Activated naive CD4-positive, alpha-beta T cell treated with anti-CD3 and anti-CD28 coated beads, Interleukin-2, amount 10 ng/mL, durations not matched to agents 7 days and 5 days (primary cell): ENCODE data around the gene VWA7.

Experiments used
- CTCF ChIA-PET: fragments of 350-600 bp; sonication (Branson Sonifier 250); formaldehyde crosslinking; loops from one replicate; lab custom pipeline; 2021; ENCODE audit warnings: antibody characterized with exemption; lab: Charles Lee
- DNase-seq: peaks from one replicate; pipeline ENCODE4 v3.0.0-alpha.2; 2020
- H3K27ac Mint-ChIP-seq: one replicate; pipeline ENCODE4 v1.8.0; 2021; ENCODE audit warnings: mild to moderate bottlenecking, moderate library complexity, mixed read lengths
- H3K27me3 Mint-ChIP-seq: one replicate; pipeline ENCODE4 v1.8.0; 2021; ENCODE audit warnings: mild to moderate bottlenecking, mixed read lengths
- H3K36me3 Mint-ChIP-seq: one replicate; pipeline ENCODE4 v1.8.0; 2021; ENCODE audit warnings: mixed read lengths
- H3K4me1 Mint-ChIP-seq: one replicate; pipeline ENCODE4 v1.8.0; 2021; ENCODE audit warnings: mixed read lengths
- H3K4me3 Mint-ChIP-seq: one replicate; pipeline ENCODE4 v1.8.0; 2021; ENCODE audit warnings: mild to moderate bottlenecking, moderate library complexity, mixed read lengths
- H3K9me3 Mint-ChIP-seq: one replicate; pipeline ENCODE4 v1.8.0; 2021; ENCODE audit warnings: mixed read lengths

Gene VWA7

GRCh38 chr6:31742894-31743293 lies 34.2 kb downstream of the VWA7 start:
- peaks cover 5% of the 10 kb centered on the region for H3K27me3 Mint-ChIP-seq

GRCh38 chr6:31741815-31742214 lies 35.3 kb downstream of the VWA7 start:
- Mint-ChIP-seq H3K27ac (peak overlapping the region; percentile 51), H3K4me3 (peak overlapping the region; percentile 100), H3K27me3 (peaks cover 5% of the 10 kb centered on the region), H3K9me3 (no peaks in the 10 kb centered on the region), H3K4me1 (peaks cover 49% of the 10 kb centered on the region), H3K36me3 (peaks cover 32% of the 10 kb centered on the region)
- CTCF ChIA-PET: interaction anchor here (2.5 kb wide), 1 partner anchor 28 kb away, joined by 13 read pairs; no protein-coding TSS in a partner anchor
- DNase-seq: no peak

More at GRCh38 chr6:31742894-31743293, 34.2 kb downstream of the VWA7 start:
- CTCF ChIA-PET: interaction anchor here (1.1 to 1.4 kb wide), 2 partner anchors 27 to 53 kb away, joined by 3 to 4 read pairs; partner anchors contain the start of gene VARS1
- Mint-ChIP-seq H3K36me3 (peaks cover 39% of the 10 kb centered on the region), H3K4me3 (no peak overlapping the region), H3K9me3 (no peaks in the 10 kb centered on the region), H3K4me1 (peaks cover 39% of the 10 kb centered on the region), H3K27ac (no peak overlapping the region)
- DNase-seq: no peak

- Mint-ChIP-seq H3K9me3 (no peaks in the 10 kb centered on the region), H3K4me3 (peak overlapping the region; percentile 100), H3K4me1 (peaks cover 52% of the 10 kb centered on the region), H3K27ac (peak overlapping the region; percentile 93), H3K27me3 (peaks cover 5% of the 10 kb centered on the region), H3K36me3 (peaks cover 38% of the 10 kb centered on the region)
- DNase-seq: no peak
- CTCF ChIA-PET: interaction anchor here (0.7 to 2.7 kb wide), 7 partner anchors 7 to 190 kb away, joined by 3 to 13 read pairs (median 3); partner anchors contain the start of gene DDAH2
Observed at GRCh38 chr6:31740397-31741223, 36.5 kb downstream of the VWA7 start.

GRCh38 chr6:31739639-31740396 lies 37.3 kb downstream of the VWA7 start, which contains the start of gene MSH5:
TSS of gene MSH5 (plus strand) at chr6:31740005. CDS start at chr6:31740467, 462 bp downstream.
- CTCF ChIA-PET: interaction anchor here (0.7 to 3.7 kb wide), 12 partner anchors 8 to 218 kb away, joined by 3 to 23 read pairs (median 4); partner anchors contain the start of genes ATP6V1G2 and DDAH2
- Mint-ChIP-seq H3K4me1 (peaks cover 52% of the 10 kb centered on the region), H3K27me3 (peaks cover 5% of the 10 kb centered on the region), H3K9me3 (no peaks in the 10 kb centered on the region), H3K36me3 (peaks cover 42% of the 10 kb centered on the region), H3K4me3 (peak within 1 kb of the TSS; percentile 100), H3K27ac (peak within 1 kb of the TSS; percentile 93)
- peak; percentile 98 for DNase-seq

- peak; percentile 84 for DNase-seq
- no peaks in the 10 kb centered on the region for H3K9me3 Mint-ChIP-seq
- peaks cover 66% of the 10 kb centered on the region for H3K4me1 Mint-ChIP-seq
- CTCF ChIA-PET: interaction anchor here (0.7 to 3.7 kb wide), 22 partner anchors 9 to 192 kb away, joined by 3 to 23 read pairs (median 4); partner anchors contain the start of genes ATP6V1G2, DDAH2, GPANK1 and HSPA1B
- H3K27ac Mint-ChIP-seq: peak overlapping the region; percentile 93
- peaks cover 5% of the 10 kb centered on the region for H3K27me3 Mint-ChIP-seq
- peaks cover 50% of the 10 kb centered on the region for H3K36me3 Mint-ChIP-seq
- peak overlapping the region; percentile 100 for H3K4me3 Mint-ChIP-seq
Observed at GRCh38 chr6:31737991-31738979, 38.8 kb downstream of the VWA7 start.

- Mint-ChIP-seq H3K36me3 (peaks cover 45% of the 10 kb centered on the region), H3K9me3 (no peaks in the 10 kb centered on the region), H3K27me3 (peaks cover 5% of the 10 kb centered on the region), H3K4me1 (peaks cover 69% of the 10 kb centered on the region), H3K27ac (peak overlapping the region; percentile 93), H3K4me3 (peak overlapping the region; percentile 100)
- CTCF ChIA-PET: interaction anchor here (0.8 to 3.7 kb wide), 11 partner anchors 8 to 94 kb away, joined by 3 to 23 read pairs (median 4); partner anchors contain the start of genes DDAH2, GPANK1, LY6G5C and VARS1
- peak; percentile 55 for DNase-seq
Observed at GRCh38 chr6:31737315-31737990, 39.7 kb downstream of the VWA7 start.

GRCh38 chr6:31736768-31737314 lies 40.3 kb downstream of the VWA7 start:
- Mint-ChIP-seq H3K9me3 (no peaks in the 10 kb centered on the region), H3K27ac (peak overlapping the region; percentile 93), H3K27me3 (peaks cover 5% of the 10 kb centered on the region), H3K4me3 (peak overlapping the region; percentile 100), H3K4me1 (peaks cover 72% of the 10 kb centered on the region), H3K36me3 (peaks cover 46% of the 10 kb centered on the region)
- DNase-seq: no peak
- CTCF ChIA-PET: interaction anchor here (0.8 to 3.7 kb wide), 8 partner anchors 7 to 95 kb away, joined by 3 to 23 read pairs (median 4); partner anchors contain the start of gene DDAH2

- H3K4me1 Mint-ChIP-seq: peaks cover 69% of the 10 kb centered on the region
- H3K36me3 Mint-ChIP-seq: peaks cover 48% of the 10 kb centered on the region
- H3K4me3 Mint-ChIP-seq: peak within 1 kb of the TSS; percentile 100
- no peaks in the 10 kb centered on the region for H3K9me3 Mint-ChIP-seq
- CTCF ChIA-PET: interaction anchor here (0.6 to 3.7 kb wide), 6 partner anchors 8 to 78 kb away, joined by 3 to 23 read pairs (median 4); no protein-coding TSS in a partner anchor
- H3K27me3 Mint-ChIP-seq: peaks cover 5% of the 10 kb centered on the region
- peak; percentile 88 for DNase-seq
- H3K27ac Mint-ChIP-seq: peak within 1 kb of the TSS; percentile 93
Observed at GRCh38 chr6:31736021-31736767, 40.9 kb downstream of the VWA7 start, which contains the start of gene CLIC1. TSS of gene CLIC1 (minus strand) at chr6:31736530. CDS start at chr6:31736300, 230 bp downstream.

- Mint-ChIP-seq H3K27ac (peak overlapping the region; percentile 93), H3K4me3 (peak overlapping the region; percentile 100), H3K9me3 (no peaks in the 10 kb centered on the region), H3K4me1 (peaks cover 72% of the 10 kb centered on the region), H3K36me3 (peaks cover 52% of the 10 kb centered on the region), H3K27me3 (peaks cover 4% of the 10 kb centered on the region)
- DNase-seq: peak; percentile 74
- CTCF ChIA-PET: interaction anchor here (0.6 to 1.3 kb wide), 2 partner anchors 9 to 35 kb away, joined by 3 to 5 read pairs; no protein-coding TSS in a partner anchor
Observed at GRCh38 chr6:31734821-31735406, 42.2 kb downstream of the VWA7 start.

- Mint-ChIP-seq H3K27ac (peak overlapping the region; percentile 93), H3K9me3 (no peaks in the 10 kb centered on the region), H3K27me3 (no peaks in the 10 kb centered on the region), H3K4me3 (peak overlapping the region; percentile 100), H3K4me1 (peaks cover 69% of the 10 kb centered on the region), H3K36me3 (peaks cover 52% of the 10 kb centered on the region)
- CTCF ChIA-PET: interaction anchor here (0.6 to 1.3 kb wide), 2 partner anchors 28 to 35 kb away, joined by 4 to 5 read pairs; no protein-coding TSS in a partner anchor
- DNase-seq: no peak
Observed at GRCh38 chr6:31734247-31734820, 42.8 kb downstream of the VWA7 start.

- CTCF ChIA-PET: interaction anchor here (0.6 to 5.4 kb wide), 2 partner anchors 28 to 36 kb away, joined by 4 to 23 read pairs; no protein-coding TSS in a partner anchor
- Mint-ChIP-seq H3K27me3 (no peaks in the 10 kb centered on the region), H3K36me3 (peaks cover 54% of the 10 kb centered on the region), H3K27ac (peak overlapping the region; percentile 93), H3K4me3 (peak overlapping the region; percentile 100), H3K9me3 (no peaks in the 10 kb centered on the region), H3K4me1 (peaks cover 69% of the 10 kb centered on the region)
- DNase-seq: no peak
Observed at GRCh38 chr6:31733734-31734133, 43.4 kb downstream of the VWA7 start.
